ENCODE measurements around the gene PTGFRN. TPM values are rescaled to one million over a fixed set of nuclear protein-coding genes. Genes with fewer than 3 reads are reported as not detected.

PTGFRN gene
- total and polyA plus RNA-seq, 2 of the 8 experiments (the other 6 are each of a cell fraction or from before 2014, with no cell fraction given) = 13.0 to 32.6 TPM

DNA sequence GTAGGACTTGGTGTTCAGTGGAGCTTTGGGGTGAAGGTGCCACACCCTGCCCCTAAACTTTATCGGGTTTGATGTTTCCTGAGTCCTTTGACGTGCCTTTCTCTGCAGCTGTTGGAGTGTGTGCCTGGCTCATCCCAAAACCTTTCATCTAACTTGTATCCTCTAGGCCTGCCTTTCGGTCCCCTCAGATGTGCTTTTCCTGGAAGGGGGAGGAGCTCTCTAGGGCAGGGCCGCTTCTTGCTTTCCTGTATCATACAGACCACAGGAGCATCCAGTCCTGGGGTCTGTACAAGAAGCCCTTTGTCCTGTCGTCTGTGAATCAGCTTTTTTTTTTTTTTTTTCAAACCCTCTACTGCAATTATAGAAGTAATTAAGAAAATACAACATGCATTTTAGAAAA, 35.7 kb downstream of the PTGFRN start:
- no peak overlapping the region for H2BK120ac ChIP-seq (replicated peaks; ENCODE audit: low read depth, low read length)
- H3K4me2 ChIP-seq (ENCODE audit: insufficient read depth in 1 of 2, low read depth in 2 of 2, low read length in 2 of 2) = no peak overlapping the region
- no peak overlapping the region for H3K23ac ChIP-seq (ENCODE audit: insufficient read length)
- H3K9ac ChIP-seq (replicated peaks in 1 of 4; ENCODE audit: extremely low read depth in 1 of 4, low read depth in 3 of 4, low read length in 3 of 4) = no peak overlapping the region
- H3K4me1 ChIP-seq (replicated peaks in 1 of 4; ENCODE audit: control insufficient read depth in 3 of 4, insufficient read depth in 4 of 4, low read length in 3 of 4) = peaks cover 0 to 4% (median 1%) of the 10 kb centered on the region in 4 experiments; a peak in 2 of 7 replicates
- peaks cover 0 to 15% (median 3%) of the 10 kb centered on the region in 4 experiments; a peak in 5 of 8 replicates for H3K36me3 ChIP-seq (ENCODE audit: control insufficient read depth in 2 of 4, insufficient read depth in 4 of 4, low read length in 3 of 4)
- no peak overlapping the region for H3K27ac ChIP-seq (ENCODE audit: low read depth, low read length)
- H3K79me1 ChIP-seq (ENCODE audit: low read depth, low read length) = peaks cover 2% of the 10 kb centered on the region; the same call in 1 of the 2 replicates
- H3K18ac ChIP-seq (ENCODE audit: extremely low read depth, low read length) = no peak overlapping the region
- no peak for FAIRE-seq
- TF ChIP-seq BACH1 (IDR thresholded peaks at IDR 0.05; ENCODE audit: low read length) (no peak), SP2 (IDR thresholded peaks at IDR 0.05; ENCODE audit: low read length) (no peak), SP4 (IDR thresholded peaks at IDR 0.05; ENCODE audit: low read length) (no peak)
- H2AK5ac ChIP-seq (ENCODE audit: low read depth, low read length) = no peak overlapping the region
- H3K4me3 ChIP-seq (ENCODE audit: extremely low read depth in 1 of 4, insufficient read depth in 2 of 4, low read depth in 3 of 4, low read length in 4 of 4) = no peak overlapping the region
- no peak overlapping the region for H3K14ac ChIP-seq (ENCODE audit: insufficient read length)
- no peak overlapping the region for H2AFZ ChIP-seq (ENCODE audit: low read length)
- CTCF ChIA-PET (ENCODE audit: partially characterized antibody) = interaction anchor here (1.0 to 1.8 kb wide), 5 partner anchors 11 to 180 kb away, joined by 3 to 7 read pairs (median 3); no protein-coding TSS in a partner anchor
- H4K20me1 ChIP-seq (replicated peaks in 1 of 2; ENCODE audit: control insufficient read depth in 1 of 2, insufficient read depth in 2 of 2, low read length in 2 of 2) = no peaks in the 10 kb centered on the region
- H3K9me3 ChIP-seq (ENCODE audit: insufficient read depth in 2 of 2, low read depth in 1 of 2, low read length in 1 of 2) = no peaks in the 10 kb centered on the region
- H3K23me2 ChIP-seq (ENCODE audit: low read depth, low read length) = no peaks in the 10 kb centered on the region
- H4K8ac ChIP-seq (ENCODE audit: extremely low read depth, insufficient read depth, low read length) = no peak overlapping the region
- H2BK5ac ChIP-seq (ENCODE audit: low read depth, low read length) = no peak overlapping the region
- H4K5ac ChIP-seq (ENCODE audit: insufficient read length, low read depth, low read length) = no peak overlapping the region
- no peak overlapping the region for H2BK15ac ChIP-seq (ENCODE audit: low read length)
- H4K91ac ChIP-seq (replicated peaks; ENCODE audit: insufficient read length, low read length) = no peak overlapping the region
- POLR2A ChIA-PET (ENCODE audit: partially characterized antibody) = no interaction called here
- no peak overlapping the region for H2BK20ac ChIP-seq (ENCODE audit: low read length)
- no peak overlapping the region for H3K56ac ChIP-seq (replicated peaks; ENCODE audit: insufficient read length, low read depth, low read length)
- no peaks in the 10 kb centered on the region for H3K27me3 ChIP-seq (replicated peaks in 1 of 4; ENCODE audit: control insufficient read depth in 3 of 4, extremely low read depth in 1 of 4, insufficient read depth in 3 of 4, low read length in 3 of 4)
- 98% methylated on average over 5 of the region's 5 CpGs; no CpG with 5 or more reads in 1 of the 2 experiments for WGBS, 2 experiments (ENCODE audit: extremely low coverage in 1 of 2, insufficient coverage in 1 of 2, insufficient read length in 1 of 2, insufficient replicate concordance in 2 of 2, low coverage in 1 of 2, low lambda C conversion rate in 2 of 2, missing lambda C conversion rate in 1 of 2)
- no peak for DNase-seq (ENCODE audit: low read depth in 1 of 2, low spot score in 2 of 2)
- H2BK12ac ChIP-seq (ENCODE audit: low read depth, low read length) = no peak overlapping the region
- H3K4ac ChIP-seq (replicated peaks; ENCODE audit: insufficient read length, low read depth, low read length) = no peak overlapping the region
- no peaks in the 10 kb centered on the region; a peak in 1 of 4 replicates for H3K79me2 ChIP-seq (ENCODE audit: control insufficient read depth in 1 of 2, insufficient read depth in 2 of 2, low read length in 2 of 2)

All from H1 (cell line).